ENCODE data around the gene RDH13. TPM values are rescaled to one million over a fixed set of nuclear protein-coding genes. Genes with fewer than 3 reads are reported as not detected.

RDH13 gene
- total RNA-seq, 1 experiment from 2014 or later, result 39.5 TPM

DNA sequence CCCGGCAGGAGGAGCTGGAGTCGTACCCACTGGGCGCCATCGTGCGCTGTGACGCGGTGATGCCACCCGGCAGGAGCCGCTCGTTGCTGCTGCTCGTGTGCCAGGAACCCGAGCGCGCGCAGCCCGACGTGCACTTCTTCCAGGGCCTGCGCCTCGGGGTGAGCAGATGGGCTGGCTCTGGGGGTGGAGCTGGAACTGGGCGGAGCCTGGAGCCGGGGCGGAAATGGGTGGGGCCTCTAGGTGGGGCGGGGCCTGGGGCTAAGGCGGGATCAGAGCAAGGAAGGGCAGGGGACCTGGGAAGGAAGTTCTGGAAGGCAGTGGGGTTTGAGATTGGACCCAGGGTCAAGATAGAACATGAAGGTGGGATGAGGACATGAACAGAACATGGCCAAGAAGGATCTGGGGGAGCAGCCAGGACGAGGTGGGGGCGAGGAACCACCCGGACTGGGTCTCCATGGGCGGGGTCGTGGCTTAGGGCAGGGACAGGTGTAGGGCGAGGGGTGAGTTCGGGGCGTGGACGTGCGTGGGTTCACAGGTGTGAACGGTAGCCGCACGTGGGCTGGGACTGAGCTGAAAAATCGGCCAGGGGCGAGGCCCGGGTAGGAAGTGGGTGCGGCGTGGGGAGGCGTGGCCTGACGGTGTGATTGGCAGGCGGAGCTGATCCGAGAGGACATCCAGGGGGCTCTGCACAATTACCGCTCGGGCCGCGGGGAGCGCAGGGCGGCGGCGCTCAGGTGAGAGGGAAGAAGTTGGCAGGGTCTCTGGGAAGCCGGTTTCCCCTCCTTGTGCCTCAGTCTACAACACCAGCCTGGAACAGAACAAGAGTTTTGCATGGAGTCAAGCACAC, 17.4 kb upstream of the RDH13 start (continued):
- TF ChIP-seq HMGA2 (CRISPR knock-in tag; IDR thresholded peaks at IDR 0.05), result no peak
- no peak for TF ChIP-seq E2F5 (CRISPR knock-in tag; IDR thresholded peaks at IDR 0.05)
- 0 out of 2 replicates have a peak, but pooled peaks have one; percentile 51 for TF ChIP-seq ETV6 (CRISPR knock-in tag; IDR thresholded peaks at IDR 0.05)
- no peak for TF ChIP-seq SOX15 (CRISPR knock-in tag; IDR thresholded peaks at IDR 0.05)
- TF ChIP-seq ZNF317 (CRISPR knock-in tag; IDR thresholded peaks at IDR 0.05; ENCODE audit: borderline replicate concordance, low read depth), result no peak
- no peak for TF ChIP-seq NR2C2 (CRISPR knock-in tag; IDR thresholded peaks at IDR 0.05)
- TF ChIP-seq NFATC4 (CRISPR knock-in tag; IDR thresholded peaks at IDR 0.05), result no peak
- no peak for TF ChIP-seq AFF4 (CRISPR knock-in tag; IDR thresholded peaks at IDR 0.05; ENCODE audit: borderline replicate concordance)
- no peak for TF ChIP-seq KAT7 (CRISPR knock-in tag; IDR thresholded peaks at IDR 0.05; ENCODE audit: borderline replicate concordance)
- TF ChIP-seq, protein P1, sequence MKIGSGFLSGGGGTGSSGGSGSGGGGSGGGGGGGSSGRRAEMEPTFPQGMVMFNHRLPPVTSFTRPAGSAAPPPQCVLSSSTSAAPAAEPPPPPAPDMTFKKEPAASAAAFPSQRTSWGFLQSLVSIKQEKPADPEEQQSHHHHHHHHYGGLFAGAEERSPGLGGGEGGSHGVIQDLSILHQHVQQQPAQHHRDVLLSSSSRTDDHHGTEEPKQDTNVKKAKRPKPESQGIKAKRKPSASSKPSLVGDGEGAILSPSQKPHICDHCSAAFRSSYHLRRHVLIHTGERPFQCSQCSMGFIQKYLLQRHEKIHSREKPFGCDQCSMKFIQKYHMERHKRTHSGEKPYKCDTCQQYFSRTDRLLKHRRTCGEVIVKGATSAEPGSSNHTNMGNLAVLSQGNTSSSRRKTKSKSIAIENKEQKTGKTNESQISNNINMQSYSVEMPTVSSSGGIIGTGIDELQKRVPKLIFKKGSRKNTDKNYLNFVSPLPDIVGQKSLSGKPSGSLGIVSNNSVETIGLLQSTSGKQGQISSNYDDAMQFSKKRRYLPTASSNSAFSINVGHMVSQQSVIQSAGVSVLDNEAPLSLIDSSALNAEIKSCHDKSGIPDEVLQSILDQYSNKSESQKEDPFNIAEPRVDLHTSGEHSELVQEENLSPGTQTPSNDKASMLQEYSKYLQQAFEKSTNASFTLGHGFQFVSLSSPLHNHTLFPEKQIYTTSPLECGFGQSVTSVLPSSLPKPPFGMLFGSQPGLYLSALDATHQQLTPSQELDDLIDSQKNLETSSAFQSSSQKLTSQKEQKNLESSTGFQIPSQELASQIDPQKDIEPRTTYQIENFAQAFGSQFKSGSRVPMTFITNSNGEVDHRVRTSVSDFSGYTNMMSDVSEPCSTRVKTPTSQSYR (CRISPR knock-in tag; IDR thresholded peaks at IDR 0.05), result no peak
- no peak for TF ChIP-seq GRHL2 (CRISPR knock-in tag; IDR thresholded peaks at IDR 0.05; ENCODE audit: insufficient replicate concordance, severe bottlenecking)
- TF ChIP-seq NR3C1 (CRISPR knock-in tag; conservative IDR thresholded peaks at IDR 0.05; ENCODE audit: low read depth), result no peak
- TF ChIP-seq ATF2 (CRISPR knock-in tag; IDR thresholded peaks at IDR 0.05; ENCODE audit: borderline replicate concordance, low read depth), result no peak
- no peak for TF ChIP-seq JUN (CRISPR knock-in tag; IDR thresholded peaks at IDR 0.05)
- TF ChIP-seq ESRRA (CRISPR knock-in tag; IDR thresholded peaks at IDR 0.05; ENCODE audit: borderline replicate concordance), result no peak
- no peak for TF ChIP-seq ZNF423 (CRISPR knock-in tag; IDR thresholded peaks at IDR 0.05)
- no peak for TF ChIP-seq OVOL2 (CRISPR knock-in tag; IDR thresholded peaks at IDR 0.05; ENCODE audit: borderline replicate concordance)
- no peak for TF ChIP-seq PREB (CRISPR knock-in tag; IDR thresholded peaks at IDR 0.05; ENCODE audit: borderline replicate concordance)
- no peak for TF ChIP-seq IRF2 (CRISPR knock-in tag; IDR thresholded peaks at IDR 0.05; ENCODE audit: borderline replicate concordance, low read depth)
- TF ChIP-seq, protein P2, sequence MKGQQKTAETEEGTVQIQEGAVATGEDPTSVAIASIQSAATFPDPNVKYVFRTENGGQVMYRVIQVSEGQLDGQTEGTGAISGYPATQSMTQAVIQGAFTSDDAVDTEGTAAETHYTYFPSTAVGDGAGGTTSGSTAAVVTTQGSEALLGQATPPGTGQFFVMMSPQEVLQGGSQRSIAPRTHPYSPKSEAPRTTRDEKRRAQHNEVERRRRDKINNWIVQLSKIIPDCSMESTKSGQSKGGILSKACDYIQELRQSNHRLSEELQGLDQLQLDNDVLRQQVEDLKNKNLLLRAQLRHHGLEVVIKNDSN (CRISPR knock-in tag; IDR thresholded peaks at IDR 0.05), result no peak
- TF ChIP-seq RELA (CRISPR knock-in tag; IDR thresholded peaks at IDR 0.05; ENCODE audit: borderline replicate concordance), result no peak
- no peak for TF ChIP-seq CBFB (CRISPR knock-in tag; IDR thresholded peaks at IDR 0.05; ENCODE audit: low read depth)
- no peak for TF ChIP-seq TEAD4 (CRISPR knock-in tag; IDR thresholded peaks at IDR 0.05)
- TF ChIP-seq, protein P3, sequence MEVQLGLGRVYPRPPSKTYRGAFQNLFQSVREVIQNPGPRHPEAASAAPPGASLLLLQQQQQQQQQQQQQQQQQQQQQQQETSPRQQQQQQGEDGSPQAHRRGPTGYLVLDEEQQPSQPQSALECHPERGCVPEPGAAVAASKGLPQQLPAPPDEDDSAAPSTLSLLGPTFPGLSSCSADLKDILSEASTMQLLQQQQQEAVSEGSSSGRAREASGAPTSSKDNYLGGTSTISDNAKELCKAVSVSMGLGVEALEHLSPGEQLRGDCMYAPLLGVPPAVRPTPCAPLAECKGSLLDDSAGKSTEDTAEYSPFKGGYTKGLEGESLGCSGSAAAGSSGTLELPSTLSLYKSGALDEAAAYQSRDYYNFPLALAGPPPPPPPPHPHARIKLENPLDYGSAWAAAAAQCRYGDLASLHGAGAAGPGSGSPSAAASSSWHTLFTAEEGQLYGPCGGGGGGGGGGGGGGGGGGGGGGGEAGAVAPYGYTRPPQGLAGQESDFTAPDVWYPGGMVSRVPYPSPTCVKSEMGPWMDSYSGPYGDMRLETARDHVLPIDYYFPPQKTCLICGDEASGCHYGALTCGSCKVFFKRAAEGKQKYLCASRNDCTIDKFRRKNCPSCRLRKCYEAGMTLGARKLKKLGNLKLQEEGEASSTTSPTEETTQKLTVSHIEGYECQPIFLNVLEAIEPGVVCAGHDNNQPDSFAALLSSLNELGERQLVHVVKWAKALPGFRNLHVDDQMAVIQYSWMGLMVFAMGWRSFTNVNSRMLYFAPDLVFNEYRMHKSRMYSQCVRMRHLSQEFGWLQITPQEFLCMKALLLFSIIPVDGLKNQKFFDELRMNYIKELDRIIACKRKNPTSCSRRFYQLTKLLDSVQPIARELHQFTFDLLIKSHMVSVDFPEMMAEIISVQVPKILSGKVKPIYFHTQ (CRISPR knock-in tag; IDR thresholded peaks at IDR 0.05), result no peak
